ENCODE data around the gene DCAF17. TPM values are rescaled to one million over a fixed set of nuclear protein-coding genes. Genes with fewer than 3 reads are reported as not detected.

The DCAF17 gene
- total RNA-seq, 1 donor from 2014 or later = 19.6 TPM

GRCh38 chr2:171390941-171391516, 43.0 kb upstream of the DCAF17 start:
- H3K9me3 ChIP-seq = no peaks in the 10 kb centered on the region
- no peak for TF ChIP-seq POLR2A (IDR thresholded peaks at IDR 0.05)
- no peak for TF ChIP-seq POLR2AphosphoS5 (IDR thresholded peaks at IDR 0.05; ENCODE audit: insufficient read depth in 1 of 2, low read depth in 1 of 2)
- TF ChIP-seq, protein P1, sequence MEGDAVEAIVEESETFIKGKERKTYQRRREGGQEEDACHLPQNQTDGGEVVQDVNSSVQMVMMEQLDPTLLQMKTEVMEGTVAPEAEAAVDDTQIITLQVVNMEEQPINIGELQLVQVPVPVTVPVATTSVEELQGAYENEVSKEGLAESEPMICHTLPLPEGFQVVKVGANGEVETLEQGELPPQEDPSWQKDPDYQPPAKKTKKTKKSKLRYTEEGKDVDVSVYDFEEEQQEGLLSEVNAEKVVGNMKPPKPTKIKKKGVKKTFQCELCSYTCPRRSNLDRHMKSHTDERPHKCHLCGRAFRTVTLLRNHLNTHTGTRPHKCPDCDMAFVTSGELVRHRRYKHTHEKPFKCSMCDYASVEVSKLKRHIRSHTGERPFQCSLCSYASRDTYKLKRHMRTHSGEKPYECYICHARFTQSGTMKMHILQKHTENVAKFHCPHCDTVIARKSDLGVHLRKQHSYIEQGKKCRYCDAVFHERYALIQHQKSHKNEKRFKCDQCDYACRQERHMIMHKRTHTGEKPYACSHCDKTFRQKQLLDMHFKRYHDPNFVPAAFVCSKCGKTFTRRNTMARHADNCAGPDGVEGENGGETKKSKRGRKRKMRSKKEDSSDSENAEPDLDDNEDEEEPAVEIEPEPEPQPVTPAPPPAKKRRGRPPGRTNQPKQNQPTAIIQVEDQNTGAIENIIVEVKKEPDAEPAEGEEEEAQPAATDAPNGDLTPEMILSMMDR (IDR thresholded peaks at IDR 0.05) = no peak
- intact Hi-C loops (cut with DNase I) = no loop called here

GRCh38 chr2:171391532-171391931, 42.5 kb upstream of the DCAF17 start:
- H3K4me1 ChIP-seq = no peaks in the 10 kb centered on the region
- no peak for DNase-seq (ENCODE audit: extremely low spot score in 2 of 2)
- H3K27ac ChIP-seq = no peak overlapping the region
- H3K36me3 ChIP-seq = no peaks in the 10 kb centered on the region
- H3K4me3 ChIP-seq = no peak overlapping the region
- no peak for TF ChIP-seq POLR2A (IDR thresholded peaks at IDR 0.05)
- TF ChIP-seq, protein P1 (IDR thresholded peaks at IDR 0.05) = no peak
- no peak for TF ChIP-seq POLR2AphosphoS5 (IDR thresholded peaks at IDR 0.05; ENCODE audit: insufficient read depth in 1 of 2, low read depth in 1 of 2)
- H3K27me3 ChIP-seq = no peaks in the 10 kb centered on the region
- no peaks in the 10 kb centered on the region for H3K9me3 ChIP-seq
- intact Hi-C loops (cut with DNase I) = no loop called here

More at GRCh38 chr2:171390941-171391516, 43.0 kb upstream of the DCAF17 start:
- no peaks in the 10 kb centered on the region for H3K36me3 ChIP-seq
- no peak overlapping the region for H3K4me3 ChIP-seq
- DNase-seq (ENCODE audit: extremely low spot score in 2 of 2) = no peak
- no peaks in the 10 kb centered on the region for H3K27me3 ChIP-seq
- H3K27ac ChIP-seq = no peak overlapping the region
- H3K4me1 ChIP-seq = no peaks in the 10 kb centered on the region

DNA sequence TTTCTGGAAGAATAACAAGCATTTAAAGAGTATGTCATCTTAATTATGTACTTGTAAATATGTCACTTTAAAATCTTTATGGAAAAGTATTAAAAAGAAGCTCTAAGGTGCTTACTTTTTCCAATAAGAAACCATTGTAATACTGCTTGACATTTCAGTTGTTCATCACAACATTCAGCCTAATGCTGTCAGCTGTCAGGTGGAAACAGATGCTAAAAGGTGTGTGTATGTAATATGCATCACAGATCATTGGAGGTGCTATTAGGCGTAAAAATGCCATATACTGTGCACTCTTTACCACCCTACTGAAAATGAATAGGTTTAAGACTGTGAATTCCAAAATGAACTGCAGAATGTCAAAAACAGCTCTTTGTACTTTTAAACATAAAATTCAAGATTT, 40.5 kb upstream of the DCAF17 start:
- Histone ChIP-seq H3K4me1 (no peaks in the 10 kb centered on the region), H3K36me3 (no peaks in the 10 kb centered on the region), H3K27me3 (no peaks in the 10 kb centered on the region), H3K27ac (no peak overlapping the region), H3K4me3 (no peak overlapping the region), H3K9me3 (no peaks in the 10 kb centered on the region)
- intact Hi-C loops (cut with DNase I) = no loop called here
- TF ChIP-seq POLR2A (IDR thresholded peaks at IDR 0.05) (no peak), POLR2AphosphoS5 (IDR thresholded peaks at IDR 0.05; ENCODE audit: insufficient read depth in 1 of 2, low read depth in 1 of 2) (no peak)
- TF ChIP-seq, protein P1 (IDR thresholded peaks at IDR 0.05) = no peak
- DNase-seq (ENCODE audit: extremely low spot score in 2 of 2) = no peak

DNA sequence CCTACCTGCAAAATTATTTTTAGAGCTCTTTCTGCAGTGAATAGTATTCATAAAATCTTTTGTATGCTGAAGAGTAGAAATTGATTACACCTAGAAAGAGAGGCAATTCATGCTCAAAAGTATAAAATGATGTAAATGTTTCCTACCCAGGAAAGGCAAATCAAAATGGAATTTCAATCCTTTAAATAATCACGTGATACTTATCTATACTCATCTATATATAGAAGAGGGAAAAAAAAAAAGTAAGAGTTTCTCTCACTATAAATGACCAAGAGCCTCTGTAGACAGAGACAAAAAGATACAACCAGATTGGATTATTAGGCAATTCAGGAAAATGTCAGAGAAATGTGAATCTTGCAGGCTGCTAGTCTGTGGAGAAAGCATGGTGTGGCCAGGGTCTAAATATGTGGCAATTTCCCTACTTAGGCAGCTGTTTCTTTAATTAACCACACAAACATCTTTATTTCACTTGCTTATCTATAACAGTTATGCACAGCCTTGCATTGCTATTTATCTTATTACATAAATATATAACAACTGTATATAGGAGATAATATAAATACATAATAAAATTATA, 39.8 kb upstream of the DCAF17 start:
- Histone ChIP-seq H3K4me1 (no peaks in the 10 kb centered on the region), H3K27ac (no peak overlapping the region), H3K4me3 (no peak overlapping the region), H3K9me3 (no peaks in the 10 kb centered on the region), H3K36me3 (no peaks in the 10 kb centered on the region), H3K27me3 (no peaks in the 10 kb centered on the region)
- no peak for DNase-seq (ENCODE audit: extremely low spot score in 2 of 2)
- TF ChIP-seq POLR2AphosphoS5 (IDR thresholded peaks at IDR 0.05; ENCODE audit: insufficient read depth in 1 of 2, low read depth in 1 of 2) (no peak), POLR2A (IDR thresholded peaks at IDR 0.05) (no peak)
- TF ChIP-seq, protein P1 (IDR thresholded peaks at IDR 0.05) = no peak
- intact Hi-C loops (cut with DNase I) = no loop called here

- Histone ChIP-seq H3K9me3 (no peaks in the 10 kb centered on the region), H3K4me1 (peaks cover 4% of the 10 kb centered on the region), H3K4me3 (no peak overlapping the region), H3K36me3 (no peaks in the 10 kb centered on the region), H3K27me3 (no peaks in the 10 kb centered on the region), H3K27ac (no peak overlapping the region)
- no peak for TF ChIP-seq POLR2AphosphoS5 (IDR thresholded peaks at IDR 0.05; ENCODE audit: insufficient read depth in 1 of 2, low read depth in 1 of 2)
- TF ChIP-seq, protein P1 (IDR thresholded peaks at IDR 0.05) = no peak
- TF ChIP-seq POLR2A (IDR thresholded peaks at IDR 0.05) = no peak
- intact Hi-C loops (cut with DNase I) = no loop called here
- no peak for DNase-seq (ENCODE audit: extremely low spot score in 2 of 2)
Measured at GRCh38 chr2:171399292-171399691, 34.7 kb upstream of the DCAF17 start.
